Endothelial cell of umbilical vein (primary cell): ENCODE results near the gene ADAMTS12. TPM values are rescaled to one million over a fixed set of nuclear protein-coding genes. Genes with fewer than 3 reads are reported as not detected.

ENCODE experiments used
- BruUV-seq: library from RNA; stranded (reverse); fragments of 400-500 nt; replicated peaks from 2 replicates; lab custom pipeline; 2021; lab: Mats Ljungman, UMichigan
- CTCF ChIA-PET: fragments of 300-600, 350-600 bp; sonication (Branson Sonifier 250); formaldehyde crosslinking; loops from one replicate; lab custom pipeline; 2021; ENCODE audit warnings: antibody characterized with exemption, inconsistent platforms; lab: Charles Lee
- POLR2A ChIA-PET: fragments of 300-600, 350-600 bp; sonication (Branson Sonifier 250); formaldehyde crosslinking; loops from one replicate; lab custom pipeline; 2021; ENCODE audit warnings: antibody characterized with exemption, inconsistent platforms; lab: Charles Lee
- DNase-seq: peaks from one replicate; pipeline ENCODE4 v3.0.0-alpha.2; 2011; ENCODE audit warnings: low read depth, low spot score
- FAIRE-seq: peaks from 2 replicates; lab custom pipeline; 2011; peaks lifted over from hg19 to GRCh38; lab: Jason Lieb, UNC
- H2AFZ ChIP-seq: 2 replicates; pipeline ENCODE4 v1.6.0; 2012; ENCODE audit warnings: low read depth, low read length, control low read depth, inconsistent platforms
- H3K27ac ChIP-seq: 2 replicates; pipeline ENCODE4 v1.5.1; 2011; ENCODE audit warnings: low read depth, mild to moderate bottlenecking, control low read depth, low read length, moderate library complexity; ENCODE audit not compliant: insufficient read depth
- H3K27me3 ChIP-seq, 2 experiments: 2 replicates each; pipeline versions ENCODE4 v1.6.0 to v1.6.1; 2011; ENCODE audit warnings: low read length in 2 of 2, mixed read lengths in 1 of 2; ENCODE audit not compliant: control insufficient read depth in 2 of 2, insufficient read depth in 2 of 2
- H3K36me3 ChIP-seq, 2 experiments: 2 replicates in 1 of 2; 3 replicates in 1 of 2; pipeline ENCODE4 v1.5.1; 2011; ENCODE audit warnings: low read length in 2 of 2, mild to moderate bottlenecking in 1 of 2, moderate library complexity in 1 of 2; ENCODE audit not compliant: control insufficient read depth in 2 of 2, insufficient read depth in 2 of 2; ENCODE audit errors: extremely low read depth in 1 of 2
- H3K4me1 ChIP-seq: 3 replicates; pipeline ENCODE4 v1.5.1; 2011; ENCODE audit warnings: mild to moderate bottlenecking, low read length; ENCODE audit not compliant: control insufficient read depth, insufficient read depth; ENCODE audit errors: extremely low read depth
- H3K4me2 ChIP-seq: 2 replicates; pipeline ENCODE4 v1.6.1; 2011; ENCODE audit warnings: low read length, control low read depth, mixed read lengths; ENCODE audit not compliant: insufficient read depth
- H3K4me3 ChIP-seq, 3 experiments: fragments of 200-600 bp in 1 of 3; sonication (generic), shearing (Covaris generic) in 1 of 3; replicated peaks in 1 of 3; 2 replicates each; pipeline ENCODE4 v1.5.1; 2011 to 2016; ENCODE audit warnings: control low read depth in 3 of 3, low read length in 3 of 3, mild to moderate bottlenecking in 2 of 3, inconsistent platforms in 1 of 3, low read depth in 1 of 3, moderate library complexity in 1 of 3; ENCODE audit not compliant: insufficient read depth in 1 of 3
- H3K79me2 ChIP-seq: 2 replicates; pipeline ENCODE4 v1.6.0; 2012; ENCODE audit warnings: low read length, inconsistent platforms; ENCODE audit not compliant: control insufficient read depth, insufficient read depth
- H3K9ac ChIP-seq: replicated peaks from 2 replicates; pipeline ENCODE3; 2011; ENCODE audit warnings: low read length, control low read depth; ENCODE audit not compliant: insufficient read depth; ENCODE audit errors: extremely low read depth
- H3K9me1 ChIP-seq: replicated peaks from 3 replicates; pipeline ENCODE4 v1.6.0; 2011; ENCODE audit warnings: mild to moderate bottlenecking, low read length; ENCODE audit not compliant: control insufficient read depth, insufficient read depth; ENCODE audit errors: extremely low read depth
- H3K9me3 ChIP-seq: replicated peaks from 2 replicates; pipeline ENCODE4 v1.5.1; 2012; ENCODE audit warnings: low read length, inconsistent platforms; ENCODE audit not compliant: control insufficient read depth, insufficient read depth
- H4K20me1 ChIP-seq: replicated peaks from 2 replicates; pipeline ENCODE3; 2011; ENCODE audit warnings: mild to moderate bottlenecking, low read length; ENCODE audit not compliant: control insufficient read depth, insufficient read depth; ENCODE audit errors: extremely low read depth
- CTCF ChIP-seq, 2 donors: IDR thresholded peaks; 1 replicate in 1 of 2; 2 replicates in 1 of 2; pipeline ENCODE4 v1.5.1; 2011; ENCODE audit warnings: low read length in 2 of 2, mild to moderate bottlenecking in 2 of 2, moderate library complexity in 2 of 2, control low read depth in 1 of 2, inconsistent platforms in 1 of 2, low read depth in 1 of 2; ENCODE audit not compliant: insufficient read depth in 1 of 2; ENCODE audit errors: extremely low read depth in 1 of 2
- EZH2 ChIP-seq: IDR thresholded peaks from 2 replicates; pipeline ENCODE4 v1.6.1; 2012; ENCODE audit warnings: borderline replicate concordance, low read depth, mild to moderate bottlenecking, moderate library complexity, low read length, inconsistent platforms; ENCODE audit not compliant: severe bottlenecking
- FOS ChIP-seq: IDR thresholded peaks from 2 replicates; pipeline ENCODE4 v1.6.1; 2011; ENCODE audit warnings: mild to moderate bottlenecking, low read length, moderate library complexity, borderline replicate concordance; ENCODE audit not compliant: insufficient read depth
- GATA2 ChIP-seq: IDR thresholded peaks from 2 replicates; pipeline ENCODE4 v1.7.0; 2011; ENCODE audit warnings: low read depth, mild to moderate bottlenecking, moderate library complexity, mixed read lengths, low read length; ENCODE audit not compliant: insufficient read length, insufficient read depth
- JUN ChIP-seq: IDR thresholded peaks from 2 replicates; pipeline ENCODE4 v1.6.1; 2011; ENCODE audit warnings: borderline replicate concordance, low read depth; ENCODE audit not compliant: insufficient read length, insufficient read depth
- MAX ChIP-seq: IDR thresholded peaks from 2 replicates; pipeline ENCODE4 v1.6.1; 2011; ENCODE audit not compliant: insufficient read depth, insufficient read length
- MYC ChIP-seq: IDR thresholded peaks from one replicate; pipeline ENCODE4 v1.6.1; 2011; ENCODE audit warnings: mild to moderate bottlenecking, low read depth, low read length
- POLR2A ChIP-seq: IDR thresholded peaks from 2 replicates; pipeline ENCODE4 v1.6.1; 2012; ENCODE audit warnings: low read depth, mild to moderate bottlenecking, control low read depth, low read length
- POLR2AphosphoS5 ChIP-seq: IDR thresholded peaks from 2 replicates; pipeline ENCODE4 v1.6.1; 2012; ENCODE audit warnings: low read depth, mild to moderate bottlenecking, control low read depth, low read length, moderate library complexity; ENCODE audit not compliant: insufficient read depth
- dilution Hi-C: fragments of 300-500 bp; cut with MboI; formaldehyde crosslinking; loops from one replicate; pipeline ENCODE4 v1.15.0; 2019; ENCODE audit warnings: low sequenced_read_pairs; ENCODE audit not compliant: extremely low pct_ligation_motif_present
- intact Hi-C: fragments of 100-400 bp; cut with micrococcal nuclease; formaldehyde crosslinking; loops from one replicate; pipeline ENCODE4 v1.10.0; 2022
- polyA plus RNA-seq, 4 experiments: library from polyadenylated mRNA; depleted of rRNA in 3 of 4; stranded (reverse) in 3 of 4; unstranded in 1 of 4; fragments of >200 nt; gene quantifications; 2 replicates each; pipeline versions ENCODE4 v1.2.1 to v1.2.3, GENCODE V29; 2011 to 2012; ENCODE audit warnings: missing spikeins in 1 of 4
- total RNA-seq: library from RNA; stranded (reverse); gene quantifications from 2 replicates; pipeline ENCODE4 v1.2.3, GENCODE V29; 2021

ADAMTS12 gene
- total and polyA plus RNA-seq, 2 donors (not counting 3 experiments of a cell fraction or from before 2014, with no cell fraction given), result 0.88 TPM; not detected in 1

- Histone ChIP-seq H3K27ac (no peak overlapping the region), H3K27me3 (peaks cover 0 to 4% of the 10 kb centered on the region in 2 experiments), H3K79me2 (no peaks in the 10 kb centered on the region), H3K9me1 (no peaks in the 10 kb centered on the region), H3K9ac (no peak overlapping the region), H2AFZ (no peak overlapping the region), H3K4me1 (no peaks in the 10 kb centered on the region), H3K36me3 (no peaks in the 10 kb centered on the region), H3K4me3 (no peak overlapping the region), H4K20me1 (no peaks in the 10 kb centered on the region), H3K9me3 (no peaks in the 10 kb centered on the region), H3K4me2 (no peak overlapping the region)
- ChIA-PET POLR2A (no interaction called here), CTCF (no interaction called here)
- DNase-seq (no peak), FAIRE-seq (no peak)
- TF ChIP-seq JUN (no peak), GATA2 (no peak), MAX (no peak), MYC (no peak), FOS (no peak), CTCF (IDR thresholded peaks at IDR 0.05; ENCODE audit: extremely low read depth in 1 of 2, insufficient read depth in 1 of 2, low read depth in 1 of 2, low read length in 2 of 2) (no peak), POLR2AphosphoS5 (no peak), POLR2A (no peak), EZH2 (no peak)
- no TSS peak for BruUV-seq
- intact Hi-C loops (no loop called here), dilution Hi-C loops (no loop called here)
Observed at GRCh38 chr5:33737697-33738096, 154.1 kb downstream of the ADAMTS12 start.
